Panc1 (cell line): ENCODE measurements around the gene BRINP2. TPM values are rescaled to one million over a fixed set of nuclear protein-coding genes. Genes with fewer than 3 reads are reported as not detected.

Source experiments
- ATAC-seq: fragments of 200-7000 bp; cut with Tn5 transposase; 2 replicates; pipeline ENCODE4 v1.9.1; 2020; ENCODE audit warnings: mild to moderate bottlenecking, moderate library complexity
- BruUV-seq: library from RNA; stranded (reverse); fragments of 400-500 nt; replicated peaks from 2 replicates; lab custom pipeline; 2021; lab: Mats Ljungman, UMichigan
- CTCF ChIA-PET: fragments of 300-600 bp; sonication (Branson Sonifier 250); formaldehyde crosslinking; loops from one replicate; lab custom pipeline; 2022; ENCODE audit warnings: antibody characterized with exemption; lab: Charles Lee
- POLR2A ChIA-PET: fragments of 300-600 bp; sonication (Branson Sonifier 250); formaldehyde crosslinking; loops from one replicate; lab custom pipeline; 2022; ENCODE audit warnings: antibody characterized with exemption; lab: Charles Lee
- DNase-seq: peaks from one replicate; pipeline ENCODE4 v3.0.0-alpha.2; 2010; ENCODE audit warnings: low read depth, low spot score
- H3K27ac ChIP-seq: 2 replicates; pipeline ENCODE4 v1.5.1; 2011; ENCODE audit warnings: mild to moderate bottlenecking, low read length, inconsistent platforms
- H3K27me3 ChIP-seq: fragments of 200-500 bp; sonication (Bioruptor generic); 2 replicates; pipeline ENCODE4 v1.6.0; 2014; ENCODE audit warnings: low read length, inconsistent platforms; ENCODE audit not compliant: control insufficient read depth, insufficient read depth
- H3K36me3 ChIP-seq: fragments of 200-500 bp; sonication (Bioruptor generic); 2 replicates; pipeline ENCODE4 v1.5.1; 2014; ENCODE audit warnings: inconsistent platforms, mild to moderate bottlenecking, low read length, moderate library complexity; ENCODE audit not compliant: control insufficient read depth, insufficient read depth
- H3K4me1 ChIP-seq: 2 replicates; pipeline ENCODE4 v1.5.1; 2011; ENCODE audit warnings: inconsistent platforms, mild to moderate bottlenecking, low read length, moderate library complexity; ENCODE audit not compliant: control insufficient read depth, insufficient read depth
- H3K4me3 ChIP-seq, 2 experiments: 2 replicates each; pipeline ENCODE4 v1.5.1; 2011 to 2012; ENCODE audit warnings: low read depth in 2 of 2, low read length in 2 of 2, mild to moderate bottlenecking in 2 of 2, inconsistent platforms in 1 of 2, moderate library complexity in 1 of 2
- H3K9me3 ChIP-seq: fragments of 200-500 bp; sonication (Bioruptor generic); 2 replicates; pipeline ENCODE4 v1.5.1; 2014; ENCODE audit warnings: low read depth, mild to moderate bottlenecking, inconsistent platforms, low read length, moderate library complexity; ENCODE audit not compliant: control insufficient read depth, insufficient read depth
- POLR2AphosphoS5 ChIP-seq: IDR thresholded peaks from 2 replicates; pipeline ENCODE4 v1.6.1; 2012; ENCODE audit warnings: mild to moderate bottlenecking, low read depth, low read length, moderate library complexity
- REST ChIP-seq, 2 experiments: IDR thresholded peaks; 2 replicates each; pipeline ENCODE4 v1.6.1; 2011 to 2012; ENCODE audit warnings: low read depth in 2 of 2, control low read depth in 1 of 2, low read length in 1 of 2, mild to moderate bottlenecking in 1 of 2, moderate library complexity in 1 of 2; ENCODE audit not compliant: insufficient read depth in 1 of 2
- SIN3A ChIP-seq: IDR thresholded peaks from 2 replicates; pipeline ENCODE4 v1.6.1; 2012; ENCODE audit warnings: low read depth, mild to moderate bottlenecking, low read length, moderate library complexity, borderline replicate concordance; ENCODE audit not compliant: insufficient read depth
- TCF7L2 ChIP-seq: IDR thresholded peaks from 2 replicates; pipeline ENCODE4 v1.6.1; 2011; ENCODE audit warnings: mild to moderate bottlenecking, low read depth, low read length, inconsistent platforms
- in situ Hi-C: cut with HindIII; loops from 2 replicates; pipeline ENCODE4 v1.10.0; 2016; ENCODE audit warnings: low sequenced_read_pairs, low pct_unique_long_range_greater_than_20kb
- intact Hi-C: fragments of 100-400 bp; cut with micrococcal nuclease; formaldehyde crosslinking; loops from one replicate; pipeline ENCODE4 v1.10.0; 2022; ENCODE audit not compliant: unreplicated experiment
- total RNA-seq: library from RNA; stranded (reverse); gene quantifications from one replicate; pipeline ENCODE4 v1.2.1, GENCODE V29; 2021; ENCODE audit not compliant: unreplicated experiment
- TF ChIP-seq, protein P1 (sequence below): fragments of 450-650 bp; IDR thresholded peaks from 2 replicates; pipeline ENCODE4 v1.5.1; 2017; ENCODE audit warnings: mild to moderate bottlenecking

BRINP2 gene
- total RNA-seq, 1 experiment from 2014 or later, result not detected

- no TSS peak for BruUV-seq
- in situ Hi-C loops, result no loop called here
- H3K4me3 ChIP-seq, result no peak overlapping the region
- ChIA-PET CTCF (no interaction called here), POLR2A (no interaction called here)
- no peaks in the 10 kb centered on the region for H3K36me3 ChIP-seq
- ATAC-seq, result no peak
- H3K9me3 ChIP-seq, result no peaks in the 10 kb centered on the region
- no peak for TF ChIP-seq TCF7L2
- no peak for TF ChIP-seq POLR2AphosphoS5
- TF ChIP-seq, protein P1, sequence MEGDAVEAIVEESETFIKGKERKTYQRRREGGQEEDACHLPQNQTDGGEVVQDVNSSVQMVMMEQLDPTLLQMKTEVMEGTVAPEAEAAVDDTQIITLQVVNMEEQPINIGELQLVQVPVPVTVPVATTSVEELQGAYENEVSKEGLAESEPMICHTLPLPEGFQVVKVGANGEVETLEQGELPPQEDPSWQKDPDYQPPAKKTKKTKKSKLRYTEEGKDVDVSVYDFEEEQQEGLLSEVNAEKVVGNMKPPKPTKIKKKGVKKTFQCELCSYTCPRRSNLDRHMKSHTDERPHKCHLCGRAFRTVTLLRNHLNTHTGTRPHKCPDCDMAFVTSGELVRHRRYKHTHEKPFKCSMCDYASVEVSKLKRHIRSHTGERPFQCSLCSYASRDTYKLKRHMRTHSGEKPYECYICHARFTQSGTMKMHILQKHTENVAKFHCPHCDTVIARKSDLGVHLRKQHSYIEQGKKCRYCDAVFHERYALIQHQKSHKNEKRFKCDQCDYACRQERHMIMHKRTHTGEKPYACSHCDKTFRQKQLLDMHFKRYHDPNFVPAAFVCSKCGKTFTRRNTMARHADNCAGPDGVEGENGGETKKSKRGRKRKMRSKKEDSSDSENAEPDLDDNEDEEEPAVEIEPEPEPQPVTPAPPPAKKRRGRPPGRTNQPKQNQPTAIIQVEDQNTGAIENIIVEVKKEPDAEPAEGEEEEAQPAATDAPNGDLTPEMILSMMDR, result no peak
- no peak for TF ChIP-seq SIN3A
- no peak for TF ChIP-seq REST (IDR thresholded peaks at IDR 0.05; ENCODE audit: insufficient read depth in 1 of 2, low read depth in 2 of 2, low read length in 1 of 2)
- DNase-seq, result no peak
- intact Hi-C loops, result no loop called here
- no peak overlapping the region for H3K27ac ChIP-seq
- H3K27me3 ChIP-seq, result peaks cover 24% of the 10 kb centered on the region
- H3K4me1 ChIP-seq, result no peaks in the 10 kb centered on the region
Measured at GRCh38 chr1:177173976-177174375, 3.2 kb downstream of the BRINP2 start.

GRCh38 chr1:177174921-177175634, 4.3 kb downstream of the BRINP2 start:
- Histone ChIP-seq H3K27ac (no peak overlapping the region), H3K27me3 (peaks cover 20% of the 10 kb centered on the region), H3K4me3 (no peak overlapping the region), H3K36me3 (no peaks in the 10 kb centered on the region), H3K9me3 (no peaks in the 10 kb centered on the region), H3K4me1 (no peaks in the 10 kb centered on the region)
- ChIA-PET CTCF (no interaction called here), POLR2A (no interaction called here)
- no TSS peak for BruUV-seq
- TF ChIP-seq POLR2AphosphoS5 (no peak), SIN3A (no peak), REST (IDR thresholded peaks at IDR 0.05; ENCODE audit: insufficient read depth in 1 of 2, low read depth in 2 of 2, low read length in 1 of 2) (no peak)
- DNase-seq, result no peak
- intact Hi-C loops (no loop called here), in situ Hi-C loops (no loop called here)
- no peak for ATAC-seq
